GM18861 (cell line): ENCODE measurements around the gene FGD3.

Experiments used
- ATAC-seq: cut with Tn5 transposase; IDR thresholded peaks from one replicate; pipeline ENCODE4 v1.9.1; 2021; ENCODE audit not compliant: unreplicated experiment

FGD3 gene

GRCh38 chr9:93051680-93052089, 104.4 kb downstream of the FGD3 start:
- ATAC-seq: no peak

GRCh38 chr9:93052791-93053540, 105.6 kb downstream of the FGD3 start:
- no peak for ATAC-seq

DNA sequence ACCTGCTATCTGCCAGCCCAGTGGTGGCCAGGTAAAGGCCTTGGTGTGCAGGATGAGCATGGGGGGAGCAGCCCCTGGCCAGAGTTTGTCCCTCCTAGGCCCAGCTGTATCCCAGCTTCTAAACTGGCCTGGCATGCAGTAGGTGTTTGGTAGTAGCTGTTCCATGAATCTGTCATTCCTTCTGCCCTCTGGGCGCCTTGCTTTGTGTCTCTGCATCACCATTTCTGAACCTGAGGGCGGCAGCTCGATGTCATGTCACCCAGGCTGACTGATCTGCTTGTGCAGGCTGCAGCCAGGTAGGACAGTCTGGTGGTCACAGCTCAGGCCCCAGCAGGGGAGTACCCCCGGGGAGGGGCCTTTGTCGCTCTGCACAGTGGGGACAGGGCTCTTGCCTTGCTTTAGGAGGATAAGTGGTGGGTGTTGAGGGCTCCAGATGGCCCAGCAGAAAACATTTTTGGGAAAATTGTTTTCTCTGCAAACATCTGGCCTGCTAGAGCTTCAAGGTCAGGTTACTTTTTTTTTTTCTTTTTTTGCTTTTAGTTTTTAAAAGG, 106.5 kb downstream of the FGD3 start:
- no peak for ATAC-seq

- ATAC-seq: no peak
Observed at GRCh38 chr9:93054758-93055704, 107.7 kb downstream of the FGD3 start.

- no peak for ATAC-seq
Observed at GRCh38 chr9:93057042-93057702, 109.8 kb downstream of the FGD3 start.

DNA sequence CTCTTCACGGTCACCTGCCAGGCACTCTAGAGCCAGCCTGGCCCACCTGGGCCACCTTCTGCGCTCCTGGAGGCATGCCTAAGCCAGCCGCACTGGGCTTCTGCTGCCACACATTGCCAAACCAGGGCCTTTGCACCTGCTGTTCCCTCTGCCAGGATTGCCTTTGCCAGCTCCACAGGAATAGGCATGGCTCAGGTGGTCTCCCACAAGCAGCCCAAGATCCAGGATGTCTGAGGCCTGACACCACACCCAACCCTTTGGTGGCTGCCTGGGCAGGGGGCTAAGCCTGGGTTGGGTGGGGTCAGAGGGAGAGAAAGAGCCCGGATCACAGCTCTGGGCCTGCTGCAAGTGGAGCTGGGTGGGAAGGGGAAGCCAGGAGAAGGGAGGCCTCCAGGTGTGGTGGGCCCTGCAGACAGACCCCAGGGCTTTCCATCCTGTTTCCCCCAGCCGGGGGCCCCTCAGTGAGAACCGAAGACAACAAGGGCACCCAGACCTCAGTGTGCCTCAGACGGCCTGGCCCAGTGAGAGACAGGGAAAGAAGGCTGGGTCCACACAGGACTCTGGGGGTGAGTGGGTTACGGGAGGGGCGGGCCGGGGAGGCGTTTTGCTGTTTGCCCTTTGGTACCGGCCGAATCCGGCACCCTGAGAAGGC, 110.5 kb downstream of the FGD3 start:
- no peak for ATAC-seq

DNA sequence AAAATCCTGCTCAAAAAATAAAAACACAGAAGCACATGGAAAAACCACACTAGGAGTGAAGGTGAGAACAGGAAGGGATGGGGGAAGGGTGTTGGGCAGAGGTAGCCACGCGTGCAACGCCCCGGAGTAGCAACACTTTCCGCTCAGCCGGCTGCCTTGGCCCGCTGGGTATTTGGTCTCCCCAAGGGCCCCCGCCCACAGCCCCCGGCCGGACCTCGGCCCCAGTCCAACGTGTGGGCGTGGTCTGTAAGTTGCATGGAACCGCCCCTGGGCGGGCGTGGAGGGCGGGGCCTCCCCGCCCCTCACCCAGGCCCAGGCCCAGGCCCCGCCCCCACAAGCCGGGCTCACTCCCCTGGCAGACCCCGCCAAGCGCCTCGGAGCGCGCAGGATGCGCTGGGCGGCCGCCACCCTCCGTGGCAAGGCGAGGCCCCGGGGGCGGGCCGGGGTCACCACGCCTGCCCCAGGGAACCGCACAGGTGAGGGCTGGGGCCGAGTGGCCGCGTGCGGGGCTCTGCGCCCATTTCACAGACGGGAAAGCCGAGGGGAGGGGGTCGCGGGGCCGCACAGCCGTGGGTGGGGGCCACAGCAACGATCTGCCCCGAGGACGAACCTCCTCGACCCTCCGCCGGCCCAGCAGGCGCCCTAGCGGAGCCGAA, 111.2 kb downstream of the FGD3 start, which contains the start of gene SUSD3:
Gene SUSD3, plus strand, starts transcription at position 347 of the 656 bp plus-strand sequence. Its CDS starts 42 bp downstream, at position 389.
- peak; percentile 39 for ATAC-seq

GRCh38 chr9:93059011-93059714, 111.8 kb downstream of the FGD3 start:
- peak; percentile 11 for ATAC-seq

GRCh38 chr9:93059715-93060578, 112.6 kb downstream of the FGD3 start:
- no peak for ATAC-seq

DNA sequence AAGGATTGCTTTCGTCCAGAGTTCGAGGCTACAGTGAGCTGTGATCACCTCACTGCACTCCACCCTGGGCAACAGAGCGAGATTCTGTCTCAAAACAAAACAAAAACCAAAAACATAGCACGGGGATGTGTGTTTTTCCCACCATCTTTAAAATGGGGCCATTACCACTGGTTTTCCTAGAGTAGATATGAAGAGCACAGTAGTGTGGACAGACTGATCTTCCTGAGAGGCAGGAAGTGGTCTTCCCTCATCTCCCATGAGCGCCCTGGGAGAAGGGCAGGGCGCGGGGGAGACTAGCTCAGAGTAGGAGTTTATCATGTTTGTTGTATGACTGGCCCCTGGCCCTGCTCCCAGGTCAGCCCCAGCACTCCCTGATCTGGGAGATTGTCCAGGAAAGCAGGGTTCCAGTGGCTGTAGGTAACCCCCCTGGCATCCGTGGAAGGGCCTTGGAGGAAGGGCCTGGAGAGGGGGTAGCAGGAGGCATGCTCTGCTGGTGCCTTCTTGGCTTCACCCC, 113.5 kb downstream of the FGD3 start:
- ATAC-seq: no peak

GRCh38 chr9:93061260-93061751, 114.0 kb downstream of the FGD3 start:
- no peak for ATAC-seq

GRCh38 chr9:93061791-93062763, 114.8 kb downstream of the FGD3 start:
- ATAC-seq: peak; percentile 29

DNA sequence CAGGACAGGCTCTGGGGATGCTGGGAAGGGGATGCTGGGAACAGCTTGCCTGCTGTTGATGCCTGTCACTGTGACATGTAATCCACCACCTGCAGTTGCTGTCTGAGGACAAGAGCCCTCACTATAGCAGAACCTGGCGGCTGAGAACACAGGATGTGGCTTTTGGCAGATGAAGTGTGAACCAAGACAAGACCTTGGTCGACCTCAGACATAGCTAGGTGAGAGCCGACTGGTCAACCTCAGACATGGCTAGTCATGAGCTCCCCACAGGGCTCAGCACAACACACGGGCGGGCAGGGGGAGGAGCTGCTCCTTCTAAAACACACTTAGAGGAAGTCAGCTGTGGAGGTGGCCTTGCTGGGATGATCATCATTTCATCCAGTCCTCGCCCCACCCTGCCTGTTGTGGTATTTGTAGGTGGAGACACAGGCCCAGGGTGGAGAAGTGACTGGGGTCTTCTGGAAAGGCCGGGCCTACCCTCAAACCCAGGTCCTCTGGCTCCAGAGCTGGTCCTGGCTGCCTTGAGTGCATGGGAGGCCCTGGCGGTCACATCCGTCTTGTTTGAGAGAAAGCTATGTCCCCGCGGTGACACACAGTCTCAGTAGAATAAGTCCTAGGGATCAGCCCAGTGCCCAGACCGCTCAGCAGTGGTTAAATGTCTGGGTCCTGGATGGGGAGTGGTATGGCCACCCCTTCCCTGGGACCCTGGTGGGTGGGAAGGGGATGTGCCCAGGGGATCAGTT, 117.2 kb downstream of the FGD3 start:
- peak; percentile 89 for ATAC-seq

- ATAC-seq: no peak
Observed at GRCh38 chr9:93065135-93065720, 117.9 kb downstream of the FGD3 start.

DNA sequence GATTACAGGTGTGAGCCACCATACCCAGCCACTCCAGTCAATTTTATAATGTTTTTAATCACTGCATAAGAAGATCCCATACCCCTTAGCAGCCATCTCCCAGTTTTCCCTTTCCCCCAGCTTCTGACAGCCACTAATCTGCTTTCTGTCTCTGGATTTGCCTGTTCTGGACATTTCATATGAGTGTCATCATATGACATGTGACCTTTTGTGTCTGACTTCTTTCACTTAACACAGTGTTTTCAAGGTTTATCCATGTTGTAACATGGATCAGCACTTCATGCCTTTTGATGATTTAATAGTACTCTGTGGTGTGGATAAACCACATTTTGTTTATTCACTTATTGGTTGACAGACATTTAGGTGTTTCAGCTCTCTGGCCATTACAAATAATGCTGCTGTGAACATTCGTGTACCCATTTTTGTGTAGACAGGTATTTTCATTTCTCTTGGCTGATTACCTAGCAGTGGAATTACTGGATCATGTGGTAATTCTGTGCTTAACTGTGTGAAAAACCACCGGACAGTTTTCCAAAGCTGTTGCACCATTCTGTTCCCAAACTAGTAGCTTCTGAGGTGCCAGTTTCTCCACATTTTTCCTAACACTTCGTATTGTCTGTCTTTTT, 119.8 kb downstream of the FGD3 start:
- ATAC-seq: no peak
